HepG2 (cell line): ENCODE measurements around the gene ZC3H12A. TPM values are rescaled to one million over a fixed set of nuclear protein-coding genes. Genes with fewer than 3 reads are reported as not detected.
A peak's percentile ranks its signal among the peaks of the same experiment; 100 is the strongest.

Source experiments
- AKNA ChIP-seq: sonication (generic); formaldehyde crosslinking; IDR thresholded peaks from 2 replicates; pipeline ENCODE4 v1.4.0; 2020; ENCODE audit warnings: missing genetic modification reagents, borderline replicate concordance
- DNMT3B ChIP-seq: conservative IDR thresholded peaks from 2 replicates; pipeline ENCODE4 v1.6.1; 2016; ENCODE audit warnings: missing biosample characterization, control low read depth
- FOXC1 ChIP-seq: sonication (generic); formaldehyde crosslinking; IDR thresholded peaks from 2 replicates; pipeline ENCODE4 v1.8.0; 2022; ENCODE audit warnings: mild to moderate bottlenecking, missing genetic modification reagents, borderline replicate concordance
- FOXK2 ChIP-seq: fragments of 450-650 bp; IDR thresholded peaks from 2 replicates; pipeline ENCODE4 v1.6.1; 2016
- GMEB2 ChIP-seq: IDR thresholded peaks from 2 replicates; pipeline ENCODE4 v1.6.1; 2016; ENCODE audit warnings: missing biosample characterization, missing genetic modification reagents, low read depth
- KDM2A ChIP-seq: sonication (generic); formaldehyde crosslinking; IDR thresholded peaks from 2 replicates; pipeline ENCODE4 v1.4.0; 2020; ENCODE audit warnings: low read depth, missing genetic modification reagents, borderline replicate concordance
- KLF12 ChIP-seq: sonication (generic); formaldehyde crosslinking; IDR thresholded peaks from 2 replicates; pipeline ENCODE4 v1.4.0; 2020; ENCODE audit warnings: missing genetic modification reagents, borderline replicate concordance
- PREB ChIP-seq: sonication (generic); formaldehyde crosslinking; IDR thresholded peaks from 2 replicates; pipeline ENCODE4 v1.4.0; 2020; ENCODE audit warnings: missing genetic modification reagents
- RAD21 ChIP-seq: fragments of 450-650 bp; formaldehyde crosslinking; IDR thresholded peaks from 2 replicates; pipeline ENCODE4 v1.5.0; 2020; ENCODE audit warnings: mild to moderate bottlenecking
- SAP130 ChIP-seq: IDR thresholded peaks from 2 replicates; pipeline ENCODE4 v1.6.1; 2016; ENCODE audit warnings: low read depth
- SOX6 ChIP-seq, 2 experiments: fragments of 450-650 bp in 1 of 2; sonication (generic) in 1 of 2; formaldehyde crosslinking in 1 of 2; IDR thresholded peaks; 2 replicates each; pipeline versions ENCODE4 v1.4.0 to v1.6.1; 2017 to 2020; ENCODE audit warnings: antibody characterized with exemption in 1 of 2, mild to moderate bottlenecking in 1 of 2, missing genetic modification reagents in 1 of 2
- YEATS2 ChIP-seq: sonication (generic); formaldehyde crosslinking; IDR thresholded peaks from 2 replicates; pipeline ENCODE4 v1.4.0; 2020; ENCODE audit warnings: missing genetic modification reagents, borderline replicate concordance
- ZNF501 ChIP-seq: sonication (generic); formaldehyde crosslinking; IDR thresholded peaks from 2 replicates; pipeline ENCODE4 v1.5.1; 2020; ENCODE audit warnings: mild to moderate bottlenecking, moderate library complexity, missing genetic modification reagents
- ZNF609 ChIP-seq: sonication (generic); formaldehyde crosslinking; IDR thresholded peaks from 2 replicates; pipeline ENCODE4 v1.4.0; 2020; ENCODE audit warnings: mild to moderate bottlenecking, missing genetic modification reagents, borderline replicate concordance
- ZNF850 ChIP-seq: sonication (generic); formaldehyde crosslinking; conservative IDR thresholded peaks from 2 replicates; pipeline ENCODE4 v1.9.0; 2021; ENCODE audit warnings: mild to moderate bottlenecking, missing genetic modification reagents
- polyA plus RNA-seq, 8 experiments: library from polyadenylated mRNA; depleted of rRNA in 3 of 8; stranded (reverse) in 7 of 8; unstranded in 1 of 8; fragments of >200 nt; fragmentation: Illumina TruSeq in 4 of 8; extraction: Trizol in 4 of 8; gene quantifications; 2 replicates each; pipeline versions ENCODE4 v1.2.1 to v1.2.3, GENCODE V29; 2011 to 2016; ENCODE audit warnings: low read depth in 4 of 8, missing spikeins in 1 of 8, mixed read lengths in 1 of 8; ENCODE audit not compliant: insufficient read depth in 1 of 8
- total RNA-seq, 5 experiments: library from RNA; depleted of rRNA; stranded (reverse); fragments of >200 nt; fragmentation: Illumina TruSeq; extraction: Trizol; gene quantifications; 2 replicates each; pipeline ENCODE4 v1.2.3, GENCODE V29; 2016; ENCODE audit warnings: low read depth in 1 of 5

The ZC3H12A gene
- total and polyA plus RNA-seq, 2 of the 13 experiments (the other 11 are each of a cell fraction or from before 2014, with no cell fraction given), result 6.8 to 13.3 TPM

- TF ChIP-seq GMEB2 (CRISPR knock-in tag) (no peak), FOXC1 (CRISPR knock-in tag) (no peak), DNMT3B (no peak), SAP130 (CRISPR knock-in tag) (0 out of 2 replicates have a peak, but pooled peaks have one; percentile 24), PREB (CRISPR knock-in tag) (no peak), FOXK2 (no peak), ZNF609 (CRISPR knock-in tag) (no peak), SOX6 (IDR thresholded peaks at IDR 0.05) (no peak), SOX6 (CRISPR knock-in tag; IDR thresholded peaks at IDR 0.05) (no peak), ZNF850 (no peak), AKNA (CRISPR knock-in tag) (no peak), YEATS2 (CRISPR knock-in tag) (0 out of 2 replicates have a peak, but pooled peaks have one; percentile 30), RAD21 (CRISPR knock-in tag) (peak; percentile 92), KLF12 (CRISPR knock-in tag) (no peak), ZNF501 (CRISPR knock-in tag) (0 out of 2 replicates have a peak, but pooled peaks have one; percentile 20), KDM2A (CRISPR knock-in tag) (peak; percentile 53; the same call in 1 of the 2 replicates)
These were observed 12.6 kb downstream of the ZC3H12A start (continued) for GRCh38 chr1:37486680-37487618.
